SK-N-SH (cell line): ENCODE data around the gene GSG1L.

Experiments used
- CTCF ChIP-seq: fragments of 200-600 bp; sonication (generic); IDR thresholded peaks from 2 replicates; pipeline ENCODE4 v1.6.1; 2017; ENCODE audit warnings: antibody characterized with exemption, mild to moderate bottlenecking, moderate library complexity
- EP300 ChIP-seq, 2 experiments: IDR thresholded peaks; 2 replicates each; pipeline versions ENCODE4 v1.4.0 to v1.6.1; 2012; ENCODE audit warnings: borderline replicate concordance in 1 of 2, low read depth in 1 of 2, low read length in 1 of 2
- FOXM1 ChIP-seq: IDR thresholded peaks from 2 replicates; pipeline ENCODE4 v1.4.0; 2012; ENCODE audit warnings: low read depth, mild to moderate bottlenecking
- JUND ChIP-seq: IDR thresholded peaks from 2 replicates; pipeline ENCODE4 v1.4.0; 2012
- REST ChIP-seq: IDR thresholded peaks from 2 replicates; pipeline ENCODE4 v1.6.1; 2012; ENCODE audit warnings: mild to moderate bottlenecking, low read depth, low read length, moderate library complexity

GRCh38 chr16:28105297-28105696 is 41.8 kb upstream of the GSG1L start:
- TF ChIP-seq EP300 (IDR thresholded peaks at IDR 0.05; ENCODE audit: borderline replicate concordance in 1 of 2, low read depth in 1 of 2, low read length in 1 of 2): no peak
- TF ChIP-seq REST: no peak
- TF ChIP-seq JUND: no peak
- TF ChIP-seq CTCF: no peak
- TF ChIP-seq FOXM1: no peak
